ENCODE data around the gene APOBEC3B.
"Not testable (repeated sequence)": the region's sequence is repeated elsewhere in the genome, so short reads cannot be mapped to it uniquely, and the experiment has no call there.

The APOBEC3B gene

GRCh38 chr22:39027717-39028116 lies 45.6 kb downstream of the APOBEC3B start:
- no peak for FAIRE-seq
- no peak for DNase-seq (ENCODE audit: low spot score)

GRCh38 chr22:39028281-39028680 lies 46.1 kb downstream of the APOBEC3B start:
- FAIRE-seq (no peak), DNase-seq (ENCODE audit: low spot score) (no peak)

- FAIRE-seq, result no peak
- DNase-seq (ENCODE audit: low spot score), result no peak
Measured at GRCh38 chr22:39029227-39029626, 47.1 kb downstream of the APOBEC3B start.

- FAIRE-seq, result no peak
Measured at GRCh38 chr22:39030705-39031104, 48.6 kb downstream of the APOBEC3B start.

DNA sequence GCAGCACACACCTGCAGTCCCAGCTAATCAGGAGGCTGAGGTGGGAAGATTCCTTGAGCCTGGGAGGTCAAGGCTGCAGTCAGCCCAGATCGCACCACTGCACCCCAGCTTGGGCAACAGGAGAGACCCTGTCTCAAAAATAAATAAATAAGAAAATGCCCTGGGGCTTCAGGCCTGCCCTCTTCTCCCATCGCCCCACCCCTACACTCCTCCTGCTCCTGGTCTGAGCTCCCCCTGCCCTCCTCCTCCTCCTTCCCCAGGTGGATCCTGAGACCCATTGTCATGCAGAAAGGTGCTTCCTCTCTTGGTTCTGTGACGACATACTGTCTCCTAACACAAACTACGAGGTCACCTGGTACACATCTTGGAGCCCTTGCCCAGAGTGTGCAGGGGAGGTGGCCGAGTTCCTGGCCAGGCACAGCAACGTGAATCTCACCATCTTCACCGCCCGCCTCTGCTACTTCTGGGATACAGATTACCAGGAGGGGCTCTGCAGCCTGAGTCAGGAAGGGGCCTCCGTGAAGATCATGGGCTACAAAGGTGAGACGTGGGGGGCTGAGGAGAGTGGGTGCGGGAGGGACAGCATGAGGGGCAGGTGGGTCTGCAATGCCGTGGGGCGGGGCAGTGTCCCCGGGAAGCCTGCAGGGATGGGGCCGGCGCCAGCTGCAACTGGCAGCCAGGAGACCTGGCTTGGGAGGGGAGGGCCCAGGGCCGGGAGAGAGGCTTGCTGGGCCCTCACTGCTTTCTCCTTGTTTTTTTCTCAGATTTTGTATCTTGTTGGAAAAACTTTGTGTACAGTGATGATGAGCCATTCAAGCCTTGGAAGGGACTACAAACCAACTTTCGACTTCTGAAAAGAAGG lies 49.5 kb downstream of the APOBEC3B start:
- FAIRE-seq; DNase-seq (ENCODE audit: low spot score): not testable (repeated sequence)

More at GRCh38 chr22:39030705-39031104, 48.6 kb downstream of the APOBEC3B start:
- no peak for DNase-seq (ENCODE audit: low spot score)

DNA sequence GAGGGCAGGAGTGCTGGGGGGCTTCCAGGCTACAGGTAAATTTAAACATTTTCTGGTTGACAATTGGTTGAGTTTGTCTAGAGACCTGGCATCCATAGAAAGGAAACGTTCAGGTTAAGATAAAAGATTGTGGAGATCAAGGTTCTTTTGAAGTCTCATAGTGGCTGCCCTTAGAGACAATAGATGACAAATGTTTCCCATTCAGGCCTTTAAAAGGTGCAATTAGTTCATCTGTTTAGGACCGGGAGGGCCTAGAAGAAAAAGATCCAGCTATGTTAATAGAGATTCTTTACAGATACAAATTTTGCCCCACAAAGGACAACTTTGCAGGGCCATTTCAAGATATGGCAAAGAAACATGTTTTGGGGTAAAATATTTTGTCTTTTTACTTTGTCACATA lies 54.9 kb downstream of the APOBEC3B start:
- not testable (repeated sequence) for DNase-seq (ENCODE audit: low spot score); FAIRE-seq

- no peak for DNase-seq (ENCODE audit: low spot score)
- FAIRE-seq, result no peak
Measured at GRCh38 chr22:39039306-39040126, 57.4 kb downstream of the APOBEC3B start.

- not testable (repeated sequence) for FAIRE-seq; DNase-seq (ENCODE audit: low spot score)
Measured at GRCh38 chr22:39040155-39040537, 58.0 kb downstream of the APOBEC3B start.

GRCh38 chr22:39040538-39041296 lies 58.6 kb downstream of the APOBEC3B start, which contains the start of gene APOBEC3F:
Gene APOBEC3F (plus strand): TSS chr22:39040864. CDS start chr22:39040961, 97 bp downstream.
- DNase-seq (ENCODE audit: low spot score), result peak; percentile 46
- FAIRE-seq, result not testable (repeated sequence)

GRCh38 chr22:39041908-39042307 lies 59.8 kb downstream of the APOBEC3B start:
- no peak for FAIRE-seq
- no peak for DNase-seq (ENCODE audit: low spot score)
